Ramos (cell line): ENCODE measurements around the gene COL1A2.

Experiments
- in situ Hi-C: fragments of 300-500 bp; cut with MboI; formaldehyde crosslinking; loops from one replicate; pipeline ENCODE4 v1.14.3; 2022; ENCODE audit warnings: low sequenced_read_pairs; ENCODE audit not compliant: unreplicated experiment

COL1A2 gene

DNA sequence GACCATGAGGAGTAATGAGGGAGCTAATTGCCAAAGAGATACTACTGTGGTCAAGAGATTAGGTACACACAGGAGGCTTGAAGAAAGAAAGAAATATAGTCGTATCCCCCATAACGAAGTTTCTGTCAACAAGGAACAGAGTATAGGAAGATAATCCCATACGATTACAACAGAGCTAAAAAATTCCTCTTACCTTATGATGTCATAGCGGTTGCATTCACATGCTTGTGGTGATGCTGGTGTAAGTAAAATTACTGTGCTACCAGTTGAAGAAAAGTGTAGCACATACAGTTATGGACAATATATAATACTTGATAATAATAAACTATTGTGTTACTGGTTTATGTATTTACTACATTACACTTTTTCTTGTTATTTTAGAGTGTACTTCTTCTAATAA is 63.3 kb downstream of the COL1A2 start:
- in situ Hi-C loops, result loop anchor here (25.0 kb wide), 1 partner anchor 779 kb away; no protein-coding TSS in a partner anchor

DNA sequence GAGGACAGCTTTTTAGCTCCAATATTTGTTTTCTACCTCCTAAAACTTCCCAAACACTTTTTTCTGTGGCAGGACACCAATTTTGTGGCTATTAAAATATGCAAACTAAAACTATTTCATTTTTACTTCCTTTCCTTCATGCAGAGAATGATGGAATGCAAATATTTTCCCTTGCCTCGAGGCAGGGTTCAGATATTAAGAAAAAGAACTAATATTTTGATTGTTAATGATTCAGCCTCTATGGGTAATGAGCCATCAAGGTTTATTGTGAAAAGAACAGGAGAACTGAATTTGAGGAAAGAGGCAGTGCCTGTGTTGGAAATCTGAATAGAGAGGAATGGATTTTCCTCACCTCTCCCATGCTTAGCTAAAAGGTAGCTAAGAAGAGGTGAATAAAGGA is 71.8 kb downstream of the COL1A2 start:
- in situ Hi-C loops, result loop anchor here (25.0 kb wide), 1 partner anchor 771 kb away; no protein-coding TSS in a partner anchor

DNA sequence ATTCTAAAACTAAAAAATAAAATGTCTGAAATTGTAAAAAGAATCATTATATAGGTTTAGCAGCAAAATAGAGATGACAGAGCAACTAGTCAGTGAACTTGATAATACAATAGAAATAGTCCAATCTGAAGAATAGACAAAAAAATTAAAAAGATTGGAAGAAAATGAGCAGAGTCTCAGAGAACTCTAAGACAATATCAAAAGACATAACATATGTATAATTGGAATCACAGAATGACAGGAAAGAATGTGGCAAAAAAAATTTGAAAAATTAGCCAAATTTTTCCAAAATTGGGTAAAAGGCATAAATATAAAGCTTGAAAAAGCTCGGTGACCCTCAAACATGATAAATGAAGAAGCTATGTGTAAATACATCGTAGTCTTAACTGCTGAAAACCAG is 76.9 kb downstream of the COL1A2 start:
- in situ Hi-C loops, result loop anchor here (25.0 kb wide), 1 partner anchor 766 kb away; no protein-coding TSS in a partner anchor

DNA sequence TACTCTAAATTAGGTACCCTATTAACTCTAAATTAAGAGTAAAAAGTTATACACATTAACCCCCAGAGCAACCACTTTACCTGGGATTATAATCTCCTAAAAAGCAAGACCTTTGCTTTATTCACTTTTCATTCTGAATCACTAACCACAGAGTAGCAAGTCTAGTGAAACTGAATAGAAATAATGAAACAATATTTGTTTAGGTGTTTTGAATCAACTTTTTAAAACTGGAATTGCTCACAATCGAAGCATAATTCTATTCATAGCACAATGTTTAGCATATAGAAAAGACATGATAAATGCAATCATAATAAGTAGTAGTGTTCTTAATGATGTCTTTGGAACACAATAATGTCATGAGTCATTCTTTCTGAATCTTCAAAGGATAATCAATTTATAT is 77.9 kb downstream of the COL1A2 start:
- in situ Hi-C loops, result loop anchor here (25.0 kb wide), 1 partner anchor 765 kb away; no protein-coding TSS in a partner anchor

DNA sequence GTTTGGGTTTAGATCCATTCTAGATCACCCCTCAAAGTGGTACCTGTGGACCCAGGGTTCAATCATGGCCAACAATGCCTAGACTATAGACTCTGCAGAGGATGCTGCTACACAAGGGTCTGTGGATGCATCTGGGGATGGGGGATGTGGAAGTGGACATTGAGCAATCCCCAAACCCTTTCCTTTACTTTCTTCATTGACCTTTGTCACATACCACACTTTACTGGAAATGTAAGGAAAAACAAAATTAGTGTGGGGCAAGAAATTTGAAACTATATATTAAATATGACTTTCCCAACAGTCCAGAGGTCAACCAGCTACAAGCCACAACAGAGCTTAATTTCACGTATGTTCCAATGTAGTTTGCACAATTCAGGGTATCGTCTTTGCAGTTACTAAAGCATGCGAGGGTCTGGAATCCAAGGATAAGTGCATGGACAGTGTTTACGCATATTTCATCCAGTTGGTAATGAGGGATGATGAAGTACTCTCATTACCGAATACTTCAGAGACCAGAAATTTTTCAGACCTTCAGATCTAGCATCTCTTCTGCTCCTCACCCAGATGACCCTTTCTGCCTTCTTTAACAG is 81.7 kb downstream of the COL1A2 start:
- in situ Hi-C loops, result no loop called here

DNA sequence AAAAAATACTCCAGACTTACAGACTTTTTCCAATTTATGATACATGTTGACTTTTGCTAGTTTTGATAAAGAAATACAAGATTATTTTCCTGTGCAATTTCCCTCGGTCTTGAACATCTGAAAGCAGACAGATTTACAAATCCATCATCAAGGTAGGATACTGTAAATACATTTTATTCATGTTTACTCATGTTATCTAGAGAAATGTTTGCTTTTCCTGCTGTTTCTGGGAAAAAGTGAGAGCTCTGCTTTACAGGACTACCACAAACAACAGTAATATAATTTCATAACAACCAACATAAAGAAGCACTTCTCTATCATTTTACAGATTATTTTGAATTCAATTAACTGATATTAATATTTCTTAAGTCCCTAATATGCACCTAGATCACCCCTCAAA is 83.2 kb downstream of the COL1A2 start:
- in situ Hi-C loops, result no loop called here

DNA sequence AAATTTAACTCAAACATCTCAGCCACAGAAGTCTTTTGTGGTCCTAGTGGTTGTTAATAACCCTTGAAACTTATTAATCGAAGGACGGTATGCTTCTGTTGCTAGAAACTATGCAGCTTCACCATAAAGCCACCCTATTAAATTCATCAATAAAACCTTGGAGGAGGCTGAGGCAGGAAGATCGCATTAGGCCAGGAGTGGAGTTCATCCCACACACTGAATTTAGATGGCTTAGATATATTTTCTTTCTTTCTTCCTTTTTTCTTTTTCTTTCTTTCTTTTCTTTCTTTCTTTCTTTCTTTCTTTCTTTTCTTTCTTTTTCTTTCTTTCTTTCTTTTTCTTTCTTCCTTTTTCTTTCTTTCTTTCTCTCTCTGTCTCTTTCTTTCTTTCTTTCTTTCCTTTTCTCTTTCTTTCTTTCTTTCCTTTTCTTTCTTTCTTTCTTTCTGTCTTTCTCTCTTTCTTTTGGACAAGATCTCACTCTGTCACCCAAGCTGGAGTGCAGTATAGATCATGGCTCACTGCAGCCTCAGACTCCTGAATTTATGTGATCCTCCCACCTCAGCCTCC is 84.0 kb downstream of the COL1A2 start:
- in situ Hi-C loops, result no loop called here
